Trophoblast cell (in vitro differentiated cells and primary cell): ENCODE results near the gene CCDC30.
A peak's percentile ranks its signal among the peaks of the same experiment; 100 is the strongest.

ENCODE experiments used
- DNase-seq, 2 donors: peaks; one replicate each; pipeline ENCODE4 v3.0.0-alpha.2; 2016
- H2AFZ ChIP-seq: 2 replicates; pipeline ENCODE4 v1.6.1; 2013; ENCODE audit warnings: low read length, moderate library complexity, mild to moderate bottlenecking; ENCODE audit not compliant: insufficient read depth, poor library complexity
- H2AK5ac ChIP-seq: 2 replicates; pipeline ENCODE4 v1.6.1; 2013; ENCODE audit warnings: mild to moderate bottlenecking, low read length
- H2BK120ac ChIP-seq: 2 replicates; pipeline ENCODE4 v1.6.1; 2013; ENCODE audit warnings: low read length, mild to moderate bottlenecking, moderate library complexity; ENCODE audit not compliant: insufficient read depth, poor library complexity
- H2BK12ac ChIP-seq: 2 replicates; pipeline ENCODE4 v1.6.1; 2013; ENCODE audit warnings: mild to moderate bottlenecking, low read length, moderate library complexity
- H2BK5ac ChIP-seq: 2 replicates; pipeline ENCODE4 v1.6.1; 2013; ENCODE audit warnings: low read length, low read depth, moderate library complexity, mild to moderate bottlenecking; ENCODE audit not compliant: poor library complexity
- H3K14ac ChIP-seq: 2 replicates; pipeline ENCODE4 v1.6.1; 2013; ENCODE audit warnings: mild to moderate bottlenecking, low read length
- H3K18ac ChIP-seq: 2 replicates; pipeline ENCODE4 v1.6.1; 2013; ENCODE audit warnings: mild to moderate bottlenecking, low read length
- H3K23ac ChIP-seq: 2 replicates; pipeline ENCODE4 v1.6.1; 2013; ENCODE audit warnings: low read length
- H3K27ac ChIP-seq: 2 replicates; pipeline ENCODE4 v1.5.1; 2013; ENCODE audit warnings: low read depth, mild to moderate bottlenecking, inconsistent platforms, low read length, moderate library complexity
- H3K27me3 ChIP-seq: 2 replicates; pipeline ENCODE4 v1.6.1; 2013; ENCODE audit warnings: inconsistent platforms, mild to moderate bottlenecking, low read length, moderate library complexity; ENCODE audit not compliant: insufficient read depth
- H3K36me3 ChIP-seq, 2 experiments: 1 replicate in 1 of 2; 2 replicates in 1 of 2; pipeline ENCODE4 v1.6.1; 2013; ENCODE audit warnings: low read length in 2 of 2, mild to moderate bottlenecking in 2 of 2, moderate library complexity in 1 of 2; ENCODE audit not compliant: insufficient read depth in 2 of 2, control insufficient read depth in 1 of 2
- H3K4ac ChIP-seq: 2 replicates; pipeline ENCODE4 v1.6.1; 2013; ENCODE audit warnings: low read depth, mild to moderate bottlenecking, low read length, moderate library complexity
- H3K4me1 ChIP-seq, 2 experiments: 1 replicate in 1 of 2; 2 replicates in 1 of 2; pipeline ENCODE4 v1.6.1; 2013; ENCODE audit warnings: low read length in 2 of 2, mild to moderate bottlenecking in 2 of 2, moderate library complexity in 1 of 2; ENCODE audit not compliant: insufficient read depth in 2 of 2, control insufficient read depth in 1 of 2
- H3K4me2 ChIP-seq: 2 replicates; pipeline ENCODE4 v1.6.1; 2013; ENCODE audit warnings: inconsistent platforms, mild to moderate bottlenecking, low read length, moderate library complexity
- H3K4me3 ChIP-seq: 2 replicates; pipeline ENCODE4 v1.5.1; 2013; ENCODE audit warnings: mild to moderate bottlenecking, low read depth, low read length, inconsistent platforms
- H3K79me1 ChIP-seq: one replicate; pipeline ENCODE4 v1.6.1; 2013; ENCODE audit warnings: low read length
- H3K79me2 ChIP-seq: 2 replicates; pipeline ENCODE4 v1.6.1; 2013; ENCODE audit warnings: low read length, mild to moderate bottlenecking; ENCODE audit not compliant: control insufficient read depth, insufficient read depth, poor library complexity
- H3K9ac ChIP-seq: 2 replicates; pipeline ENCODE4 v1.6.1; 2013; ENCODE audit warnings: mild to moderate bottlenecking, low read length
- H3K9me3 ChIP-seq: 2 replicates; pipeline ENCODE4 v1.6.1; 2013; ENCODE audit warnings: low read depth, mild to moderate bottlenecking, control low read depth, inconsistent platforms, low read length; ENCODE audit not compliant: insufficient read depth
- H4K12ac ChIP-seq: 2 replicates; pipeline ENCODE4 v1.6.1; 2013; ENCODE audit warnings: low read depth, mild to moderate bottlenecking, low read length, moderate library complexity
- H4K8ac ChIP-seq: 2 replicates; pipeline ENCODE4 v1.6.1; 2013; ENCODE audit warnings: low read depth, mild to moderate bottlenecking, low read length, moderate library complexity
- H4K91ac ChIP-seq: one replicate; pipeline ENCODE4 v1.6.1; 2013; ENCODE audit warnings: low read depth, mild to moderate bottlenecking, low read length, moderate library complexity
- WGBS: extraction: QIAGEN DNeasy Blood & Tissue Kit; methylation state at CpG from one replicate; pipeline ENCODE4 v1.1.7; 2013; ENCODE audit warnings: missing lambda C conversion rate; ENCODE audit not compliant: insufficient read length, insufficient coverage; ENCODE audit errors: extremely low coverage; 5-methylcytosine and 5-hydroxymethylcytosine counted together

CCDC30 gene

DNA sequence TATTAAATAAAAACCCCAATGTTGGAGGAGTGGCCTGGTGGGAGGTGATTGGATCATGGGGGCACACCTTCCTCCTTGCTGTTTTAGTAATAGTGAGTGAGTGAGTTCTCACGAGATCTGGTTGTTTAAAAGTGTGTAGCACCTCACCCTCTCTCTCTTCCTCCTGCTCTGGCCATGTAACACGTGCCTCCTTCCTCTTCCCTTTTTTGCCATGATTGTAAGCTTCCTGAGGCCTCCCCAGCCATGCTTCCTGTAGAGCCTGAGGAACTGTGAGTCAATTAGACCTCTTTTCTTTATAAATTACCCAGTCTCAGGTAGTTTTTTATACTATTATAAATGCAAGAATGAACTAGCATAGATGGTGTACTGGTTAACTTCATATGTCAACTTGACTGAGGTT lies 68.0 kb downstream of the CCDC30 start:
- H3K79me1 ChIP-seq = peaks cover 9% of the 10 kb centered on the region
- no peaks in the 10 kb centered on the region for H3K79me2 ChIP-seq
- H3K23ac ChIP-seq = no peak overlapping the region
- no peak overlapping the region for H2BK12ac ChIP-seq
- H3K36me3 ChIP-seq = no peaks in the 10 kb centered on the region
- no peak overlapping the region for H3K18ac ChIP-seq
- H3K27ac ChIP-seq = no peak overlapping the region
- H2BK5ac ChIP-seq = no peak overlapping the region
- H3K4me1 ChIP-seq = peaks cover 0 to 5% of the 10 kb centered on the region in 2 experiments
- no peak overlapping the region for H4K8ac ChIP-seq
- H3K27me3 ChIP-seq = no peaks in the 10 kb centered on the region
- H3K4me2 ChIP-seq = no peak overlapping the region
- H2BK120ac ChIP-seq = no peak overlapping the region
- H3K9me3 ChIP-seq = no peaks in the 10 kb centered on the region
- no peak for DNase-seq
- no peak overlapping the region for H4K12ac ChIP-seq
- no peak overlapping the region for H3K4me3 ChIP-seq
- no peak overlapping the region for H2AK5ac ChIP-seq
- no CpG with 5 or more reads among the region's 2 CpGs for WGBS
- H2AFZ ChIP-seq = no peak overlapping the region
- no peak overlapping the region for H3K9ac ChIP-seq
- H3K14ac ChIP-seq = no peak overlapping the region
- H3K4ac ChIP-seq = no peak overlapping the region
- H4K91ac ChIP-seq = no peak overlapping the region

DNA sequence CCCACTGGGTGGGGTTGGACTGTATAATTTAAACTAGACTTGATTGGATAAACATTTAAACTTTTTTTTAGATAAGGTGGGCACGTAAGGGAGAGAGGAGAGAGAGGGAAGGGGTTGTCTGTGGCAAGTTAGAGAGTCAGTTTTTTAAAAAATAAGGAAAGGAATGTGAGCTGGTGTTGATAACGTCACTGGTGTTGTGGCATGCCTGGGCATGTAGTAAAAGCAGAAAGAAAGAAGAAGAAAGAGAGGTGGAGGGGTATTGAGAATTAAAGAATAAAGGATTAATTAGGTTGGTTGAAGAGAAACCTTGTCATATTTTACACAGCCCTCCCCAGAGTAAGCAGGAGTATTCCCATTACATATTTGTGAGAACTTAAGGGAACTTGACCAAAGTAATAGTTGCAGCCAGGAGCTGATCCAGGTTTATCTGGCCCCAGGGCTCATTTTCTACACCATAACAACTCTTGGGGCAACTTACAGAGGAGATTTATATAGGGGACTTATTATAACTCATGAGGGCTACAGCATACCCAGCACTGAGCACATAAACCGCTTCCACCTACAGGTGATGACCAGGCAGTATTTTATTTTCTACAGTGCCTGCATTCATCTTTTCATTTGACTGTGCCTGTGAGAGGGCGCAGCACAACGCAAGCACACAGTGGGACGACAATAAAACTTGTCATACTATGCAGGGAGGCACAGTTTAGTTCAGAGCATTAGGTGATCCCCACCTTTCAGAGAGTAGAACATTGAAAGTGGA lies 70.2 kb downstream of the CCDC30 start:
- no peak overlapping the region for H3K9ac ChIP-seq
- no peaks in the 10 kb centered on the region for H3K27me3 ChIP-seq
- H4K91ac ChIP-seq = peak overlapping the region; percentile 87
- peak overlapping the region; percentile 11 for H3K18ac ChIP-seq
- no peak overlapping the region for H4K12ac ChIP-seq
- H3K9me3 ChIP-seq = no peaks in the 10 kb centered on the region
- peak overlapping the region; percentile 46 for H2AK5ac ChIP-seq
- no peak overlapping the region for H3K23ac ChIP-seq
- H3K4me3 ChIP-seq = no peak overlapping the region
- H2BK12ac ChIP-seq = peak overlapping the region; percentile 71
- peak overlapping the region; percentile 80 for H2BK5ac ChIP-seq
- peaks cover 0 to 5% of the 10 kb centered on the region in 2 experiments for H3K4me1 ChIP-seq
- no peak overlapping the region for H3K27ac ChIP-seq
- peak overlapping the region; percentile 47 for H4K8ac ChIP-seq
- no peak overlapping the region for H2AFZ ChIP-seq
- peak overlapping the region; percentile 86 for H2BK120ac ChIP-seq
- H3K79me2 ChIP-seq = no peaks in the 10 kb centered on the region
- no peak overlapping the region for H3K4ac ChIP-seq
- no peak for DNase-seq
- no peak overlapping the region for H3K14ac ChIP-seq
- H3K36me3 ChIP-seq = no peaks in the 10 kb centered on the region
- peaks cover 9% of the 10 kb centered on the region for H3K79me1 ChIP-seq
- H3K4me2 ChIP-seq = no peak overlapping the region
- WGBS = no CpG with 5 or more reads among the region's 6 CpGs

DNA sequence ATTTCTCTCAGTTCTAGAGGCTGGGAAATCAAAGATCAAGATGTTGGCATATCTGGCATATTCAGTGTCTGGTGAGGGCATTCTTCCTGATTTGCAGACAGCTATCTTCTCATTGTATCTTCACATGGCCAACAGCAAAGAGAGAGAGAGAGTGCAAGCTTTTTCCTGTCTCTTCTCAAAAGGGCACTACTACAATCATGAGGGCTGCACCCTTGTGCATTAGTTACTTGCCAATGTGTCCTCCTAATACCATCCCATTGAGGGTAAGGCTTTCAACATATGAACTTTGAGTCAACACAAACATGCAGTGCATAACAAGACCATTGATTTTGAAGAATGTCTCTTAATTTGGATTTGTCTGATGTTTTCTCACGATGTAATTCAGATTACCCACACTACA lies 78.0 kb downstream of the CCDC30 start:
- Histone ChIP-seq H4K12ac (no peak overlapping the region), H2BK12ac (no peak overlapping the region)
- whole genome bisulfite sequencing = no CpG with 5 or more reads among the region's 1 CpG

DNA sequence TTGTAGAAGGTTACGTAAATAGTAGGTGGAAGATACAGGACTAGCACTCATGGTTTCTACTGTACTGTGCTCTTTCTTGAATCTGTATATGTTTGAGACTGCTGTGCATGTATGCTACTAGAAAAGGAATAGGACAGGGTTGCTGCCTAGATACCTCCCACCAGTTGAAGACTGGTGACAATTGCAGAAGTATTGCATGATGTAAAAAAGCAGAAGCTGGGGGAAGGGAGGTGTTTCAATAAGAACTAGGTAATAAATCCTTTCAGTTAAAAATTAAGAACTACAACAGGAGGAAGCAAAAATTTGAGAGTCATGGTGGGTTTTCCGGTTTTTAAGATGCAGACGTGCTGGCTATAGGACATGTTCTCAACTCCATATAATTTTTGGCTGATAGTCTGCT lies 88.1 kb downstream of the CCDC30 start:
- H3K4me2 ChIP-seq = no peak overlapping the region
- no peaks in the 10 kb centered on the region for H3K4me1 ChIP-seq
- no peaks in the 10 kb centered on the region for H3K79me1 ChIP-seq
- no peaks in the 10 kb centered on the region for H3K79me2 ChIP-seq
- DNase-seq = no peak
- no peak overlapping the region for H2AFZ ChIP-seq
- no peak overlapping the region for H2BK5ac ChIP-seq
- H3K36me3 ChIP-seq = no peaks in the 10 kb centered on the region
- no peak overlapping the region for H2BK120ac ChIP-seq
- H4K8ac ChIP-seq = no peak overlapping the region
- no peak overlapping the region for H3K9ac ChIP-seq
- no peak overlapping the region for H3K27ac ChIP-seq
- H4K91ac ChIP-seq = no peak overlapping the region
- H4K12ac ChIP-seq = no peak overlapping the region
- H3K4ac ChIP-seq = no peak overlapping the region
- no peak overlapping the region for H3K18ac ChIP-seq
- no peaks in the 10 kb centered on the region for H3K9me3 ChIP-seq
- H3K27me3 ChIP-seq = no peaks in the 10 kb centered on the region
- H3K23ac ChIP-seq = no peak overlapping the region
- no CpG with 5 or more reads among the region's 3 CpGs for WGBS
- no peak overlapping the region for H3K14ac ChIP-seq
- no peak overlapping the region for H3K4me3 ChIP-seq
- no peak overlapping the region for H2BK12ac ChIP-seq
- no peak overlapping the region for H2AK5ac ChIP-seq

More for the DNA sequence above, 78.0 kb downstream of the CCDC30 start:
- Histone ChIP-seq H2BK5ac (no peak overlapping the region), H2AK5ac (no peak overlapping the region), H3K9ac (no peak overlapping the region), H2BK120ac (no peak overlapping the region), H3K4ac (no peak overlapping the region), H3K4me1 (no peaks in the 10 kb centered on the region), H3K79me2 (no peaks in the 10 kb centered on the region), H3K14ac (no peak overlapping the region), H3K36me3 (no peaks in the 10 kb centered on the region), H3K23ac (no peak overlapping the region), H3K79me1 (no peaks in the 10 kb centered on the region), H3K27me3 (no peaks in the 10 kb centered on the region), H3K27ac (no peak overlapping the region), H3K4me2 (no peak overlapping the region), H3K18ac (no peak overlapping the region), H4K91ac (no peak overlapping the region), H2AFZ (no peak overlapping the region), H4K8ac (no peak overlapping the region), H3K9me3 (no peaks in the 10 kb centered on the region), H3K4me3 (no peak overlapping the region)
- DNase-seq = no peak
